SK-N-SH treated with all-trans-retinoic acid at 6 μM for 48 hours (cell line): Measurements from ENCODE around the gene MSANTD4.

Experiments used
- CSDC2 ChIP-seq: fragments of 250-450 bp; sonication (Bioruptor Pico); IDR thresholded peaks from 2 replicates; pipeline ENCODE4 v1.5.0; 2020; ENCODE audit warnings: mild to moderate bottlenecking, moderate library complexity
- CSRNP3 ChIP-seq: fragments of 250-450 bp; sonication (Bioruptor Pico); IDR thresholded peaks from 2 replicates; pipeline ENCODE4 v1.5.1; 2021; ENCODE audit warnings: mild to moderate bottlenecking, moderate library complexity
- ISL1 ChIP-seq: fragments of 250-450 bp; sonication (Bioruptor Pico); IDR thresholded peaks from 2 replicates; pipeline ENCODE4 v2.1.2; 2022; ENCODE audit warnings: mild to moderate bottlenecking, moderate library complexity
- OSR1 ChIP-seq: fragments of 250-450 bp; sonication (Bioruptor Pico); IDR thresholded peaks from 2 replicates; pipeline ENCODE4 v1.8.0; 2022; ENCODE audit warnings: moderate library complexity, mild to moderate bottlenecking, inconsistent platforms
- PATZ1 ChIP-seq: fragments of 250-450 bp; sonication (Bioruptor Pico); IDR thresholded peaks from 2 replicates; pipeline ENCODE4 v1.8.0; 2020; ENCODE audit warnings: mild to moderate bottlenecking, moderate library complexity, borderline replicate concordance
- POU6F1 ChIP-seq: fragments of 250-450 bp; sonication (Bioruptor Pico); IDR thresholded peaks from 2 replicates; pipeline ENCODE4 v1.8.0; 2021; ENCODE audit warnings: low read depth, mild to moderate bottlenecking, moderate library complexity, borderline replicate concordance
- RARB ChIP-seq: fragments of 250-450 bp; sonication (Bioruptor Pico); IDR thresholded peaks from 2 replicates; pipeline ENCODE4 v1.8.0; 2021; ENCODE audit warnings: mild to moderate bottlenecking, moderate library complexity
- SNAI2 ChIP-seq: fragments of 250-450 bp; sonication (Bioruptor Pico); IDR thresholded peaks from 2 replicates; pipeline ENCODE4 v1.5.0; 2020; ENCODE audit warnings: mild to moderate bottlenecking, moderate library complexity
- ZC3H10 ChIP-seq: fragments of 250-450 bp; sonication (Bioruptor Pico); IDR thresholded peaks from 2 replicates; pipeline ENCODE4 v1.5.1; 2021; ENCODE audit warnings: mild to moderate bottlenecking, moderate library complexity
- ZNF70 ChIP-seq: fragments of 450-650 bp; formaldehyde crosslinking; IDR thresholded peaks from 2 replicates; pipeline ENCODE4 v1.5.0; 2020; ENCODE audit warnings: mild to moderate bottlenecking, moderate library complexity

GRCh38 chr11:105989124-105989523 is 32.9 kb downstream of the MSANTD4 start:
- TF ChIP-seq PATZ1 (CRISPR knock-in tag), result no peak
- no peak for TF ChIP-seq SNAI2
- no peak for TF ChIP-seq CSRNP3 (CRISPR knock-in tag)
- no peak for TF ChIP-seq ISL1 (CRISPR knock-in tag)
- no peak for TF ChIP-seq ZC3H10
- TF ChIP-seq ZNF70 (CRISPR knock-in tag), result no peak
- no peak for TF ChIP-seq POU6F1 (CRISPR knock-in tag)
- no peak for TF ChIP-seq OSR1
- no peak for TF ChIP-seq RARB (CRISPR knock-in tag)
- TF ChIP-seq CSDC2 (CRISPR knock-in tag), result no peak
